PC-9 (cell line): Measurements from ENCODE around the gene RAD21L1.

ENCODE experiments used
- EZH2 ChIP-seq: fragments of 200-600 bp; sonication (generic); IDR thresholded peaks from 2 replicates; pipeline ENCODE4 v1.8.0; 2017; ENCODE audit warnings: antibody characterized with exemption, low read depth
- TF ChIP-seq, protein P1 (sequence below): fragments of 200-600 bp; sonication (generic); conservative IDR thresholded peaks from 2 replicates; pipeline ENCODE4 v1.6.1; 2017; ENCODE audit warnings: mixed run types, antibody characterized with exemption, mild to moderate bottlenecking, moderate library complexity

DNA sequence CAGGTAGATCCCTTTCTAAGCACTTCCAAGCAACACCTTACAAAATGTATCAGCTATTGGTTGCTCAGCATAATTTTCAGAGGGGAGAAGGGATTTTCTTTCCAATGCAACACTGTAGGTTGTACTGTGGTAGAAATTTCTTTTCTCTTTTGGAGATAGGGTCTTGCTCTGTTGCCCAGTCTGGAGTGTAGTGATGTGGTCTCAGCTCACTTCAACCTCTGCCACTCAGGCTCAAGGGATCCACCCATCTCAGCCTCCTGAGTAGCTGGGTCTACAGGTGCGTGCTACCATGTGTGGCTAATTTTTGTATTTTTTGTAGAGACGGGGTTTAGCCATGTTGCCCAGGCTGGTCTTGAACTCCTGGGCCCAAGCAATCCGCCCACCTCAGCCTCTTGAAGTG, 16.3 kb downstream of the RAD21L1 start:
- TF ChIP-seq, protein P1, sequence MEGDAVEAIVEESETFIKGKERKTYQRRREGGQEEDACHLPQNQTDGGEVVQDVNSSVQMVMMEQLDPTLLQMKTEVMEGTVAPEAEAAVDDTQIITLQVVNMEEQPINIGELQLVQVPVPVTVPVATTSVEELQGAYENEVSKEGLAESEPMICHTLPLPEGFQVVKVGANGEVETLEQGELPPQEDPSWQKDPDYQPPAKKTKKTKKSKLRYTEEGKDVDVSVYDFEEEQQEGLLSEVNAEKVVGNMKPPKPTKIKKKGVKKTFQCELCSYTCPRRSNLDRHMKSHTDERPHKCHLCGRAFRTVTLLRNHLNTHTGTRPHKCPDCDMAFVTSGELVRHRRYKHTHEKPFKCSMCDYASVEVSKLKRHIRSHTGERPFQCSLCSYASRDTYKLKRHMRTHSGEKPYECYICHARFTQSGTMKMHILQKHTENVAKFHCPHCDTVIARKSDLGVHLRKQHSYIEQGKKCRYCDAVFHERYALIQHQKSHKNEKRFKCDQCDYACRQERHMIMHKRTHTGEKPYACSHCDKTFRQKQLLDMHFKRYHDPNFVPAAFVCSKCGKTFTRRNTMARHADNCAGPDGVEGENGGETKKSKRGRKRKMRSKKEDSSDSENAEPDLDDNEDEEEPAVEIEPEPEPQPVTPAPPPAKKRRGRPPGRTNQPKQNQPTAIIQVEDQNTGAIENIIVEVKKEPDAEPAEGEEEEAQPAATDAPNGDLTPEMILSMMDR, result no peak
- TF ChIP-seq EZH2, result no peak
